HL-60/S4 treated with retinoic acid at 250 ng/mL for 4 days and 3 days (cell line): ENCODE results near the gene SHTN1.

ENCODE experiments used
- in situ Hi-C: fragments of 300-500 bp; cut with MboI; formaldehyde crosslinking; loops from 2 replicates; pipeline ENCODE4 v1.7.0; 2022; ENCODE audit warnings: low sequenced_read_pairs

Gene SHTN1

DNA sequence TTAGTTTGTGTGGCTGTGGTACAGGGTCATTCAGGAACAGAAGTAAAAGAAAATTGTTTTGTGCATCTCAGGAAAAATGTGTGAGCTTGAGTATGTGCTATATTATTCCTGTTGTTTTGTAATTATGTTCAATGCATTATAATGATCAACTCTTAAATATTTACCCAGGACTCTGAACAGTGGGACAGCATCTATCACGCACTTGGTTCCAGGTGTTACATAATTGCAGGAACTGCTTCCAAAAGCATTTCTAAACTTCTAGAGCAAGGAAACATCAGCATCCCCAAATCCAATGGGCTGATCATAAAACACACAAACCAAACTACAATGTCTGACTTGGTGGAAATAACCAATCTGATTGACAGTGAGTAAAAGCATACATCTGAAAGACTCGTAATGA, 129.1 kb downstream of the SHTN1 start:
- in situ Hi-C loops, result no loop called here

DNA sequence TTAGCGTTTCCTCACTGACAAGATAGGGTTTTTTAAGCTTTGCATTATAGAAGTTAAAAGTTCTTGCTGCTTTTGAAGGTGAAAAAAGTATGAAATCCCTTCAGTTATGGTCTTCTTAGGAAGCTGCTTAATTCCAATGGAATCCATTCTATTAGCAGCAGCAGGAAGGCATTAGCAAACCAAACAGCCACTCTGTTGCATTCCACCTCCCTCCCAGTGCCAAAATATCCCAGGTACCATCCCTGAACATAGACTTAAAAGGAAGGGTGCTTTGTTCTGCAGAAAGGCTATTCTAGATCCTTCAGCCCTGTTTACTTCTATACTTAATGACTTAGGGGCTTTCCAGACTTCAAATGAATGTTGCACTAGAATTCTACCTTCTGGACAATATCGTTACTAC, 131.9 kb downstream of the SHTN1 start:
- in situ Hi-C loops, result loop anchor here (25.0 kb wide), 2 partner anchors 111 to 1289 kb away; no protein-coding TSS in a partner anchor

DNA sequence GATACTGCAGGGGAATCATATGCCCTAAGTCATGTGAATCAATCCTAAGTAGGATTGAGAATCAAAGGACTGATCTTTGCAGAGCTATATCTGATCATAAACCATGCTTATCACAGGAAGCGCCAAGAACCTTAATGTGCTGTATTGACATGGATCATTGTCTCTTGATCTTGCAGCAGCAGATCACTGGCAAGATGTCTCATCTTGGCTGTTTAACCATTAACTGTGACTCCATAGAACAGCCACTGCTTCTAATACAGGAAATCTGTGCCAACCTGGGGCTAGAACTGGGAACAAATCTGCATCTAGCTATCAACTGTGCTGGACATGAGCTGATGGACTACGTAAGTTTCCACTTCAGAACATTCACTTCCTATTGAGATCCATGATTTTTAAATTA, 134.0 kb downstream of the SHTN1 start:
- in situ Hi-C loops, result loop anchor here (25.0 kb wide), 2 partner anchors 109 to 1291 kb away; no protein-coding TSS in a partner anchor

DNA sequence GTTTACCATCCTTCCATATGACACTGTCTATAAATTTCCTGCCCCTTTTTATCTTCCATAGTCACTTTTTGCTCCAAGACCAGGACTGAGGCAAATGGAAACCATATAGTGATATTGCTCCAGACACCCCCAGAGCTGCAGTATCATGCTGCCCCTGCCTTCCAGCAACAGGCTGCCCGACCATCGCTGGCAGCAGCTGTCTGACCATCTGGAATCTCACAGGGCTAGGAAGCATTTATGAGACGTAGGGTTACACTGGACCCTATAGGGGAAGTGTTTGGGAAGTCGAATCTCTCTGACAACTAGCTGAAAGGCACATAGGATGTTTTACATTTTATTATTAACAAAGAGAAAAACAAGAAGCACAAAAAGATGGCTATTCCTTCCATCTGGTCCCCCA, 136.3 kb downstream of the SHTN1 start:
- in situ Hi-C loops, result loop anchor here (25.0 kb wide), 2 partner anchors 106 to 1294 kb away; no protein-coding TSS in a partner anchor

DNA sequence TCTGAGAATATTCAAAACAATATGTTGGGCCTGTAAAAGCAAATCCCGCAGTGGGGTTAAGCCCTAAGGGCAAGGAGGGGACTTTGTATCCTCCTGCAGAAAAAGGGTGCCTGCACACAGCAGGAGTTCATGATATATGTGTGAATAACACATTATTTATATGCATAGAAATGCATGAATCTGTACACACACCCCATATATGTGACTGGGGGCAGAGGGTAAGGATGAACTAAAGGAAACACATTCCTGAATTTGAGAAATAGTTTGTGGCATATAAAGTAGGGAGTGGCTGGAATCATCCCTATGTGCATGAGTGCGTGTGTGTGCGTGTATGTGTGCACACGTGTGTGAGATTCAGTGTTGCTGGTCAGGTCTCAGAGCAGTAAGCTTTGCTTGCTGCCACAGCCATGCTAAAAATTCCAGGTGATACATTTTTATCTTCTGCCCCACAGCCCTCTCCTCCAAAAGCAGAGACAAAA, 136.8 kb downstream of the SHTN1 start:
- in situ Hi-C loops, result loop anchor here (25.0 kb wide), 2 partner anchors 106 to 1294 kb away; no protein-coding TSS in a partner anchor

DNA sequence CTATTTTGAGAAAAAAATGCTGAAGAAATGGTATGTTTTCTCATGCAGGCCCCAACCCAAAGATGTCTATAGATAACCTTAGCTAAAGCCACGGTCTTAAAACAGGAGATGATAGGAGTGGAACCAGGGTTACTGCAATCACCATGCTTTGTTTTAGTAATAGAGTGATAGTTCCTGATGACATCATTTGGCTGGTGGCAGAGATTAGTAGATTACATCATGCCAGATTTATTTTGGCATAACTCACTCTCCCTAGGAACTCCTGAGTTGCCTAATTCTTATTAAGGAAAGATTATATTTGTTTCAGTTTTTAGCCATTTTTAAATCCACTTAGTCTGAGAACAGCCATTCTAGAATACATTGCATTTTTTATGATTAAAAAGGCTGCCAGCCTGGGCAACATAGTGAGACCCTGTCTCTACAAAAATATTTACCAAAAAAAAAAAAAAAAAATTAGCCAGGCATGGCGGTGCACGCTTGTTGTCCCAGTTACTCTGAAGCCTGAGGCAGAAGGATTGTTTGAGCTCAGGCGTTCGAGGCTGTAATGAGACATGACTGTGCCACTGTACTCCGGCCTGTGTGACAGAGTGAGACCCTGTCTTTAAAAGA, 137.9 kb downstream of the SHTN1 start:
- in situ Hi-C loops, result loop anchor here (25.0 kb wide), 2 partner anchors 105 to 1295 kb away; no protein-coding TSS in a partner anchor

DNA sequence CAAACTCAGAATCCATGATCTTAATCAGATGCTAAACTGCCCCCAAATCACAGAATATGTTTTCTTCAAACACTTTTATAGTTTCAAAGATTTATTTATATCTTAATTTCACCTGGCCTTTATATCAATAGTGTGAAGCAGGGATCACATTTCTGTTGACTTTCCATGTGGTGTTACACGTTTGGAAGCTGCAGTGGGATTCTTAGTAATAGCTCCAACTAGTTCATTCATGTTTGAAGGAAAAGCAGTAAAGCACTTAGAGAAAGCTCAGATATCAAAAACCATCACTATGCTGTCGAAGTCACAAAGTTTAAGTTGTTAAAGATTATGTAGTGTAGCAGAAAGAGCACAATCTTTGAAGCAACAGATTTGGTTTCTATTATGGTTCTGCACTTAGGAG, 138.9 kb downstream of the SHTN1 start:
- in situ Hi-C loops, result loop anchor here (25.0 kb wide), 2 partner anchors 104 to 1296 kb away; no protein-coding TSS in a partner anchor

DNA sequence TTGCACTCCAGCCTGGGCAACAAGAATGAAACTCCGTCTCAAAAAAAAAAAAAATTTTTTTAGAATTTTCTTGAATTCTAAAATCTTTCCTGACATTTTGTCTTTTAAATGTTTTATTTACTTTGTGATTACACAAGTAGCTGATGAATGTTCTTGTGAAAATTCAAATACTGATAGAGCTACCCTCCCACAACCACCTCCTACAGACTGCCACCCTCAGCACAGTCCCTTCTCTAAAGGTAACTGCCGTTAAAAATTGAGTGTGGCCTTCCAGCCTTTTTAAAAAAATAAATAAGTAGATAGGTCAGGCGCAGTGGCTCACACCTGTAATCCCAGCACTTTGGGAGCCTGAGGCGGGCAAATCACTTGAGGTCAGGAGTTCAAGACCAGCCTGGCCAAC, 140.6 kb downstream of the SHTN1 start:
- in situ Hi-C loops, result loop anchor here (25.0 kb wide), 2 partner anchors 102 to 1298 kb away; no protein-coding TSS in a partner anchor

DNA sequence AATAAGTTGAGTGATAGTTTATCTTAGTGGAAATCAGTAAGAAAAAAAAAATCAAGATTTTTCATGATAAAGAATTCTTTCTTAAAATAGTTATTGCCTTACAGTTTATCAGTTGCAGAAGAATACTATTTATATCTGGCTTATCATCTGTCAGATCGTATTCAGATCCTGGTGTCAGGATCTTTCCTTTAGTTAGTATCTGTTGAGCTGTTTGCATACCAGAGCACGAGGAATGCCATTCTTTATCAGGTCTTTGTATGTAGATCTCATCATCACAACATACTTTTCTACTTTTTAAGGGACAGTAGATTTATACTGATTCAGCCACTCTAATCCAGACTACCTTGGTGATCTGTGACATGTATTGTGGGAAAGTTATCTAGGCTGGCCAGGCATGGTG, 143.2 kb downstream of the SHTN1 start:
- in situ Hi-C loops, result loop anchor here (25.0 kb wide), 2 partner anchors 99 to 1301 kb away; no protein-coding TSS in a partner anchor

DNA sequence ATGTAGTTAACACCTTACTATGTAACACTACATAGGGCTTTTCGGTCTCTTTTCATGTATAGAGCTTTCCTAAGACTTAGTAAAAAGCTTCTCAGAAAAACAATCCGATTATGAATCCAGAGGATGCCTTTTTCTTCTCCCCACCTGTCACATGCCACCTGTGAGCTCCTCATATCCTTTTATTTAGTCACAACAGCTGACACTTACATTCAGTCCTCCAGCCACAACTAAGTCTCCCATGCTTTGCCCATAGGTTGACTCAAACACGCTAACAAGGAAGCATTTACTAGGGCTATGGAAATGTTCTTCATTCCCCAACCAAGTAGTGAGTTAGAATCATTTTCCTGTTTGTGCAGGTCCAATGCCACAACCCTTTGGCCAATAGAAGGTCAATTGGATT, 147.8 kb downstream of the SHTN1 start:
- in situ Hi-C loops, result loop anchor here (25.0 kb wide), 2 partner anchors 95 to 1305 kb away; no protein-coding TSS in a partner anchor

DNA sequence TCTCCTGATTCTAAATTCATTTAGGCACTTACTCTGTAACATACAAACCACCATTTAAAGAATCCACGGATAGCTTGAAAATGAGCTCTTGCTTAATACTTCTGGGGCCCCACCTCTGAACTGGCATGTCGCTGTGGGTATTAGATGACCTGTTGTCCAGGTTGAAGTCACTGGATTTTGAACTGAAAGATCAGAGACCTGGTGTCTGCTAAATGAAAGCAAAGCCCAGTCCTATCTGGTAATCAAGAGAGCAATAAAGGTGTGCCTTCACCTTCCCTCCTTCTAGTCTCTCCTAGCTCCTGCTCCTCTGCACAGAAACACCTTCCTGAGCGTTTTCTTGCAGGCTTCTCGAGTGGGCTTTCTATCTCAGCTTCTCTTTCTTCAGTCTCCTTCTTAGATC, 151.3 kb downstream of the SHTN1 start:
- in situ Hi-C loops, result loop anchor here (25.0 kb wide), 2 partner anchors 91 to 1309 kb away; no protein-coding TSS in a partner anchor

DNA sequence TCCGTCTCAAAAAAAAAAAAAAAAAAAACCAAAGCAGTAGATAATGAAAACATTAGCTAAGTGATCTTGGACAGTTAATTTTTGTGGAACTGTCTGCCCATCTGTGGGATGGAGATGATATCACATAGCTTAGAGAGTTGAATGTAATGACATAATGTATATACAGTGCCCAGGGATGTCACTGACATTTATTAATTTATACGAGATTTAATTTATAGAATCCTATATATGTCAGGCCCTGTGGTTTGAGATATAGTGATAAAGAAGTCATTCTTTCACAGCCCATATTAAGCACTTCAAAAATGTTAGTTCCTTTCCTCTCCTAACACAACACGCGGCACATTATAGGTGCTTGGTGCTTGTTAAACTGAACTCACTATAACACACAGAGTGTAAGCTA, 151.7 kb downstream of the SHTN1 start:
- in situ Hi-C loops, result loop anchor here (25.0 kb wide), 2 partner anchors 91 to 1309 kb away; no protein-coding TSS in a partner anchor

DNA sequence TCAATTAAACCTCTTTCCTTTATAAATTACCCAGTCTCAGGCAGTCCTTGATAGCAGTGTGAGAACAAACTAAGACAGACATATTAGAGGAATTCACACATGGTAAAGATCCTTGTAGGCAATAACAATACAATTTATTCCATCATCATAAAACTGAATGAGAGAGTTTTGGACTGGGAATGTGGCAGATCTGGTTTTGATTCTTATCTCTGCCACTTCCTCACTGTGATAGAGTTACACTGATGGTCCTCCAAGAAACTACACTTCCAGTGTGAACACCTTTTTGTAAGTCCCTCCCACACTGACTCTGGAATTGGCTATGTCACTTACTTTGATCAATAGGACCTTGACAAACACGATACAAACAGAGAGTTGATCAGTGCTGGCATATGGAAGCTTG, 152.7 kb downstream of the SHTN1 start:
- in situ Hi-C loops, result loop anchor here (25.0 kb wide), 2 partner anchors 90 to 1310 kb away; no protein-coding TSS in a partner anchor

DNA sequence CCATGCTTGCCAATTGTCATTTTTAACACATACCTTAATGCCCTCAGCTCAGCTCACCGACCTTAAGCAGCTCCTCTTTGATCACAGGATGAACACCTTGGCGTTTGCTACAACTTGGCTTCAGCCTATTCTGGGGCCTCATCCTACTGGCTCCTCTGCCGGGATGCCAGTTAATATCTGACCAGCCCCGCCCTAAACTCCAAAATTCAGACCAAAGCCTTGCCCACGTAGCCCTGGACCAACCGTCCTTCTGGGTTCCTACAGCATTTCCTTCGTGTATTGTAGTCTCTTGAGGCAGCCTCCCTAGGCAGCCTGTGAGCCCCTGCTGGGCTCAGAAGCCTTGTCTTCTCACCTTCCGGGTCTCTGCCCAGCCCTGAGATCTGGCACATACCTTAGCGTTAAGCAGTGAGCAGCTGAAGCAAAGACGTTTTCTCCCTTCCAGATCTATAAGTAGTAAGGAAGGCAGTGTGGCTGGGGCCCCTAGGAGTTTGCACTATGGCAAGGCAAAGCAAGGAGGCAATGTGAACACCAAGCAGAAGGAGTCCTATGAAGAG, 154.9 kb downstream of the SHTN1 start:
- in situ Hi-C loops, result loop anchor here (25.0 kb wide), 2 partner anchors 88 to 1312 kb away; no protein-coding TSS in a partner anchor

DNA sequence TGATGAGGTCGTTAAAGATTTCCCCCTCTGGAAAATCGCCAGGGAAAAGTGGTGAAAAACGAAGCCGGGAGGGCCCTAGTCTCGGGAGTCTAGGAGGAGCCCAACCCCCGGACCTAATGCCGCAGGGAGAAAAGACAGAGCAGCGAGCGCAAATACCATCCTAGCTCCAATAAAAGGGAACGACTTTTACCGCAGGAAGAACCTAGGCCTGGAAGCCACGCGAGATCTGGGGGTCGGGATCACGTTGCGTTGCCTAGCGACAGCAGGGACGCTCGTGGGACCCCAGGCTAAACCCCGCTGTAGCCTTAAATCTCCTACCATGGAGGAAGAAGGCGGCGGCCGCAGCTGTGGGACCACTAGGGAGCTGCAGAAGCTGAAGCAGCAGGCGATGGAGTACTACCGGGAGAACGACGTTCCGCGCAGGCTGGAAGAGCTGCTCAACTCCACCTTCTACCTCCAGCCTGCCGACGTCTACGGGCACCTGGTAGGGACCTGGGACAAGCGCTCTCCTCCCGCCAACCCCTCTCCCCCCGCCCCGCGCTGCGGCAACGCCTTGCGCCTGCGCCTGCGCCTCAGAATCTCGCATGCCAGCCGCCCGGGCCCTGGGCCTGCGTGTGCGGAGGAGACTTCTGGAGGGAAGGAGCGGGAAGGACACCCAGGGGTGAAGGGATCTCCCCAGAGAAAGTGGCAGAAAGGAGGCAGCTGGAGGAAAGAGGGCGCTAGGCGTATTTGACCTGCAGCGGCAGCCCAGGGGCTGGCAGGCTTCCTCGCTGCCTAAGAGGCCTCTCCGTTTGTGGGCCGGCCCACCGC, 155.5 kb downstream of the SHTN1 start, which contains the start of gene ENO4:
Gene ENO4 (plus strand): TSS at position 252 of the 810 bp plus-strand sequence. CDS start 68 bp downstream, at position 320.
- in situ Hi-C loops, result loop anchor here (25.0 kb wide), 2 partner anchors 87 to 1313 kb away; no protein-coding TSS in a partner anchor

DNA sequence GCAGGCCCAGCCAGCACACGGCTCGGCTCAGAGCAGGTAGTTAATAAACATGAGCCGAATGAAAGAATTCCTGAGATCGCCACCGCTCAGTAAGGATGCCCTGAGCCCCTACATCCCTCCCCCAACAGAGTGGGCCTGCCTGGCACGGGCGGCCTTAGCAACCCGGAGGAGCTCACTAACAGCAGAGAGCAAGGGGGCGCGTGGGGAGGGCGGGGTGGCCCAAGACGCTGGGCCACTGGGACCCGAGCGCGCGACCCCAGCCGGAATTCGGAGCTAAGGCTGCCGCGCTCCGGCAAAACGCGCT, 156.1 kb downstream of the SHTN1 start:
- in situ Hi-C loops, result no loop called here

DNA sequence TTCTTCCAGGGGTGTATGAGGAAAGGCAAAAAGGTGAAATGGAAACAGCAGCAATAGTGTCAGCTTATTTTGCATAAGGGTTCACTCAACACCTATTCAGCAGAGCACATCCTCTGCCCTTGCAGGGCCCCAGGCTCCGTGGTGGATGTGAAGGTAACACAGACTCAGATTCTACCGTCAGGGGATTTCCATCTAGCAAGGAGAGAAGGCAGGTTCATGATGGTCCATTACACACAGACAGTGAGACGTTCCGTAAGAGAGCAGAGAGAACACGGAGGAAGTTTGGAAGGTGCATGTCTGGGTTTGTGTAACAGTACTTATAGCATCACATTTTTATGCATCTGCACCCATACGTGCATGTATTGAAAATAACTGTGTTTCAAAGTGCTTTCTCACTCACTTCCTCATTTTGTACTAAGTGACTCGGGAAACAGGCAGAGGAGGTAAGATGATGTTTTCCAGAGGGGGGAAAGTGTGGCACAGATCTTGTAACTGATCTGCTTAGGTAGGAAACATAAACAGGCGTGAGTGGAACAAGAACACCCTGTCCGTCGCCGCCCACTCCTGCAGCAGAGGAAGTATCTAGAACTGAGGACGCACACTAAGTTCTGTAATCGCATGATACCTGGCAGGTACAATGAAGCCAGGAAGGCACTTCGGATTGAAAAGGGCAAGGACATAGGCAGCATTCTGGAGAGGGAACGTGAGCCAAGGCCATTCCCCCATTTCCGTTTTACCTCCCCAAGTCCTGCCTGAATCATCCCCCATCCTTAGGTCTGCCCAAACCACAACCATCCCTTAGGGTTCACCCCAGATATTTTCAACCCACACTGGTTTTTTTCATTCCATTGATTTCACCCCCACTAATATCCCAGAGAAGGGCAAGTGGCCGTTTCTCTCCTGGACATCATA, 156.7 kb downstream of the SHTN1 start:
- in situ Hi-C loops, result no loop called here

DNA sequence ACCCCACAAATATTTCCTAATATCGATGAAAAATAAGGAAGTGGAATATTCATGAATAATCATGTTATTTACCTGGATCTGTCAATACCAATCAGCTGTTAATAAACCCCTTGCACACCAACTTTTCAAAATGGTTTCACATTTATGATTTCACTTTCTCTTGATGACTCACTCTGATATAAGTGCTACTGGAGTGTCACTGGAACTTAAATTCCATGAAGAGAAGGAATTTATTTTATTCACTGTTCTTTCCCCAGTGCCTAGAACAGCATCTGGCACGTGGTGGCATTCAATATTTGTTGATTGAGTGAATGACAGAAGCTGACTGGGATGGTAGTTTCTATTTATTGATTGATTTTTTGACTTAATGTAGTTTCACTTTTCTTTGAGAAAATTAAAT, 159.2 kb downstream of the SHTN1 start:
- in situ Hi-C loops, result no loop called here

DNA sequence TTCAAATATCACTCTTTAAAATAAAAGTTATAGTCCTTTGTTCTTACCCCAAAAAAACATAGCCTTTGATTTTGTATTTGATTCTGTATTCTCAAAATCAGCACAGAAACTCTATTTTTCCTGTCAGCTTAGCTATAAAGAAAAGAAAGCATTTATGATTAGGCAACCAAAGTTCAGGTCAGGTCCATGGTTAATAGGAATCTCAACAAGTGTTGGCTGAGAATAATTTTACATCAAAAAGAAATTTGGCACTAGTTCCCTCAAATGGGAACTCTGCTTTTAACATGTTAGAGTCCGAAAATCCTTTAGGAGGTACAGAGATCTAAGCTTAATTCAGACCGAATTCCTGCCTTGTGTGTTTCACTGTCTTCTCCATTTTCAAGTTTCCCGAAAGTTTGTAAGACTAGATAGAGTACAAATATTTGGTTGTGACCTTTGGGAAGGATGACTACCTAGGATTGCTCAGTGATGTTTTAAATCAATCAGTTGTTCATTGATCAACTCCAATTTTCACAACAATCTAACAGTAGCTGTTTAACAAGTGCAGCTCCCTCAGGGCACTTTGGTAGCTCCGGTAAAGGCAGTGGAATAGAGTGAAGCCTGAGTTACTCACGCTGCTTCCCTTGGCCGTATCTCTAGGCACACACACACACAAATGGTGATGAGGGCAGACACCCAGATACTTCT, 164.5 kb downstream of the SHTN1 start:
- in situ Hi-C loops, result no loop called here
